GM23338 (cell line): ENCODE data around the gene KCNH6. TPM values are rescaled to one million over a fixed set of nuclear protein-coding genes. Genes with fewer than 3 reads are reported as not detected.

Experiments
- ATAC-seq: fragments of 200-7000 bp; cut with Tn5 transposase; 3 replicates; pipeline ENCODE4 v1.9.1; 2020
- DNase-seq: peaks from one replicate; pipeline ENCODE4 v3.0.0-alpha.2; 2015; ENCODE audit warnings: low spot score
- H2AFZ ChIP-seq: fragments of 200-600 bp; sonication (generic); 2 replicates; pipeline ENCODE4 v1.8.0; 2016; ENCODE audit warnings: antibody characterized with exemption, mild to moderate bottlenecking, moderate library complexity
- H3F3A ChIP-seq: fragments of 200-600 bp; sonication (generic); replicated peaks from 2 replicates; pipeline ENCODE4 v1.8.0; 2017; ENCODE audit warnings: antibody characterized with exemption, mixed run types, low read depth
- H3K27ac ChIP-seq: fragments of 200-600 bp; sonication (generic); 2 replicates; pipeline ENCODE4 v1.6.1; 2016; ENCODE audit warnings: low read depth
- H3K27me3 ChIP-seq: fragments of 200-600 bp; sonication (generic); 2 replicates; pipeline ENCODE4 v1.8.0; 2016; ENCODE audit warnings: mild to moderate bottlenecking, mixed run types, moderate library complexity; ENCODE audit not compliant: insufficient read depth
- H3K36me3 ChIP-seq: fragments of 200-600 bp; sonication (generic); 2 replicates; pipeline ENCODE4 v1.8.0; 2016; ENCODE audit warnings: mild to moderate bottlenecking; ENCODE audit not compliant: insufficient read depth
- H3K4me1 ChIP-seq: fragments of 200-600 bp; sonication (generic); 2 replicates; pipeline ENCODE4 v1.8.0; 2016; ENCODE audit warnings: mild to moderate bottlenecking, moderate library complexity; ENCODE audit not compliant: insufficient read depth
- H3K4me2 ChIP-seq: fragments of 200-600 bp; sonication (generic); 2 replicates; pipeline ENCODE4 v1.7.1; 2017; ENCODE audit warnings: mixed run types
- H3K4me3 ChIP-seq: fragments of 200-600 bp; sonication (generic); 2 replicates; pipeline ENCODE4 v1.6.1; 2016; ENCODE audit warnings: mixed run types
- H3K79me2 ChIP-seq: fragments of 200-600 bp; sonication (generic); replicated peaks from 2 replicates; pipeline ENCODE4 v1.8.0; 2017; ENCODE audit warnings: mild to moderate bottlenecking; ENCODE audit not compliant: insufficient read depth
- H3K9me2 ChIP-seq: fragments of 200-600 bp; sonication (generic); 2 replicates; pipeline ENCODE4 v1.8.0; 2017; ENCODE audit not compliant: insufficient read depth
- H4K20me1 ChIP-seq: fragments of 200-600 bp; sonication (generic); replicated peaks from 2 replicates; pipeline ENCODE4 v1.8.0; 2017; ENCODE audit warnings: mild to moderate bottlenecking; ENCODE audit not compliant: insufficient read depth
- H3K27ac Mint-ChIP-seq: 2 replicates; pipeline ENCODE4 v1.8.0; 2020; ENCODE audit warnings: inconsistent platforms, mild to moderate bottlenecking, moderate library complexity, mixed read lengths
- H3K27me3 Mint-ChIP-seq: 3 replicates; pipeline ENCODE4 v1.8.0; 2022; ENCODE audit warnings: low read depth, mild to moderate bottlenecking, moderate library complexity, mixed read lengths, inconsistent platforms; ENCODE audit not compliant: insufficient read depth, poor library complexity
- H3K36me3 Mint-ChIP-seq: 3 replicates; pipeline ENCODE4 v1.8.0; 2021; ENCODE audit warnings: low read depth, mild to moderate bottlenecking, inconsistent platforms, moderate library complexity, mixed read lengths
- H3K4me1 Mint-ChIP-seq: 3 replicates; pipeline ENCODE4 v1.8.0; 2020; ENCODE audit warnings: mild to moderate bottlenecking, inconsistent platforms, mixed read lengths
- H3K4me3 Mint-ChIP-seq: 3 replicates; pipeline ENCODE4 v1.8.0; 2021; ENCODE audit warnings: moderate library complexity, mild to moderate bottlenecking, inconsistent platforms, mixed read lengths
- H3K9me3 Mint-ChIP-seq: 3 replicates; pipeline ENCODE4 v1.8.0; 2020; ENCODE audit warnings: moderate library complexity, mild to moderate bottlenecking, inconsistent platforms, mixed read lengths
- CREB1 ChIP-seq: fragments of 250-450 bp; sonication (Bioruptor Pico); IDR thresholded peaks from 2 replicates; pipeline ENCODE4 v1.5.0; 2020; ENCODE audit warnings: low read depth, mild to moderate bottlenecking, moderate library complexity
- EZH2 ChIP-seq: fragments of 200-600 bp; sonication (generic); IDR thresholded peaks from one replicate; pipeline ENCODE4 v1.8.0; 2017; ENCODE audit warnings: antibody characterized with exemption, mild to moderate bottlenecking, low read depth; ENCODE audit not compliant: unreplicated experiment
- EZH2phosphoT487 ChIP-seq: fragments of 200-600 bp; sonication (generic); IDR thresholded peaks from one replicate; pipeline ENCODE4 v1.8.1; 2018; ENCODE audit warnings: antibody characterized with exemption; ENCODE audit not compliant: unreplicated experiment
- JUNB ChIP-seq: IDR thresholded peaks from one replicate; pipeline ENCODE4 v1.6.1; 2016; ENCODE audit warnings: antibody characterized with exemption; ENCODE audit not compliant: unreplicated experiment
- NANOG ChIP-seq: IDR thresholded peaks from 2 replicates; pipeline ENCODE4 v1.6.1; 2016; ENCODE audit warnings: antibody characterized with exemption, borderline replicate concordance
- REST ChIP-seq: IDR thresholded peaks from one replicate; pipeline ENCODE4 v1.6.1; 2018; ENCODE audit warnings: antibody characterized with exemption; ENCODE audit not compliant: unreplicated experiment
- STAT1 ChIP-seq: IDR thresholded peaks from one replicate; pipeline ENCODE4 v1.6.1; 2016; ENCODE audit warnings: antibody characterized with exemption; ENCODE audit not compliant: unreplicated experiment
- ZNF114 ChIP-seq: fragments of 250-450 bp; sonication (Bioruptor Pico); IDR thresholded peaks from 2 replicates; pipeline ENCODE4 v1.5.0; 2020; ENCODE audit warnings: mild to moderate bottlenecking, moderate library complexity
- ZNF331 ChIP-seq: fragments of 250-450 bp; sonication (Bioruptor Pico); IDR thresholded peaks from 2 replicates; pipeline ENCODE4 v1.5.0; 2020; ENCODE audit warnings: low read depth, mild to moderate bottlenecking, moderate library complexity
- polyA plus RNA-seq: library from polyadenylated mRNA; unstranded; fragments of >200 nt; fragmentation: Nextera tagmentation; extraction: Ambion mirVana; gene quantifications from 2 replicates; pipeline ENCODE4 v1.2.1, GENCODE V29; 2016
- total RNA-seq: library from RNA; depleted of rRNA; stranded (reverse); fragments of >200 nt; shearing (Covaris generic); gene quantifications from 2 replicates; pipeline ENCODE4 v1.2.3, GENCODE V29; 2014
- TF ChIP-seq, protein P1 (sequence below), 2 experiments: fragments of 200-600 bp in 1 of 2; sonication (generic) in 1 of 2; conservative IDR thresholded peaks; 2 replicates each; pipeline versions ENCODE4 v1.5.1 to v1.6.1; 2016 to 2017; ENCODE audit warnings: antibody characterized with exemption in 2 of 2, low read depth in 2 of 2, mild to moderate bottlenecking in 2 of 2, moderate library complexity in 1 of 2
- TF ChIP-seq, protein P2 (sequence below): fragments of 250-450 bp; sonication (Bioruptor Pico); IDR thresholded peaks from 2 replicates; pipeline ENCODE4 v1.5.0; 2020; ENCODE audit warnings: mild to moderate bottlenecking, moderate library complexity

Gene KCNH6
- total and polyA plus RNA-seq, 2 experiments from 2014 or later: 1.3 to 2.8 TPM

DNA sequence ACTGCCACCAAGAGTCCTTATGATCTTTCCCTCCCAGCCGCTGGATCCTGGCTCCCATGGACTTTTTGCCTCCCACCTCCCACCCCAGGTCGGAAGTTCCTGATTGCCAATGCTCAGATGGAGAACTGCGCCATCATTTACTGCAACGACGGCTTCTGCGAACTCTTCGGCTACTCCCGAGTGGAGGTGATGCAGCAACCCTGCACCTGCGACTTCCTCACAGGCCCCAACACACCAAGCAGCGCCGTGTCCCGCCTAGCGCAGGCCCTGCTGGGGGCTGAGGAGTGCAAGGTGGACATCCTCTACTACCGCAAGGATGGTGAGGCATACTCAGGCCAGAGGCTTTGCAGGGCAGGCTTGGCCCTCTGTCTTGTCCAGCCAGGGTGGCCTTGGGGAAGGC, 893 bp downstream of the KCNH6 start:
- no peaks in the 10 kb centered on the region for H4K20me1 ChIP-seq
- H3K4me3 ChIP-seq: peak overlapping the region; percentile 76
- no peaks in the 10 kb centered on the region for H3K79me2 ChIP-seq
- no peaks in the 10 kb centered on the region for H3K9me3 Mint-ChIP-seq
- no peaks in the 10 kb centered on the region for H3K36me3 ChIP-seq
- no peaks in the 10 kb centered on the region for H3K9me2 ChIP-seq
- no peak overlapping the region for H3K27ac ChIP-seq
- H3K4me1 ChIP-seq: 0 out of 2 replicates have a peak, but pooled peaks cover 4% of the 10 kb centered on the region
- peak overlapping the region; percentile 75 for H3K4me3 Mint-ChIP-seq
- ATAC-seq (no peak), DNase-seq (no peak)
- H2AFZ ChIP-seq: no peak overlapping the region
- no peaks in the 10 kb centered on the region for H3F3A ChIP-seq
- no peak overlapping the region for H3K27ac Mint-ChIP-seq
- TF ChIP-seq ZNF331 (CRISPR knock-in tag): no peak
- no peak for TF ChIP-seq ZNF114 (CRISPR knock-in tag)
- TF ChIP-seq, protein P1, sequence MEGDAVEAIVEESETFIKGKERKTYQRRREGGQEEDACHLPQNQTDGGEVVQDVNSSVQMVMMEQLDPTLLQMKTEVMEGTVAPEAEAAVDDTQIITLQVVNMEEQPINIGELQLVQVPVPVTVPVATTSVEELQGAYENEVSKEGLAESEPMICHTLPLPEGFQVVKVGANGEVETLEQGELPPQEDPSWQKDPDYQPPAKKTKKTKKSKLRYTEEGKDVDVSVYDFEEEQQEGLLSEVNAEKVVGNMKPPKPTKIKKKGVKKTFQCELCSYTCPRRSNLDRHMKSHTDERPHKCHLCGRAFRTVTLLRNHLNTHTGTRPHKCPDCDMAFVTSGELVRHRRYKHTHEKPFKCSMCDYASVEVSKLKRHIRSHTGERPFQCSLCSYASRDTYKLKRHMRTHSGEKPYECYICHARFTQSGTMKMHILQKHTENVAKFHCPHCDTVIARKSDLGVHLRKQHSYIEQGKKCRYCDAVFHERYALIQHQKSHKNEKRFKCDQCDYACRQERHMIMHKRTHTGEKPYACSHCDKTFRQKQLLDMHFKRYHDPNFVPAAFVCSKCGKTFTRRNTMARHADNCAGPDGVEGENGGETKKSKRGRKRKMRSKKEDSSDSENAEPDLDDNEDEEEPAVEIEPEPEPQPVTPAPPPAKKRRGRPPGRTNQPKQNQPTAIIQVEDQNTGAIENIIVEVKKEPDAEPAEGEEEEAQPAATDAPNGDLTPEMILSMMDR (conservative IDR thresholded peaks at IDR 0.05; ENCODE audit: low read depth in 2 of 2): no peak
- TF ChIP-seq STAT1: no peak
- no peak for TF ChIP-seq EZH2
- no peak for TF ChIP-seq REST
- no peak for TF ChIP-seq EZH2phosphoT487
- TF ChIP-seq JUNB: no peak
- no peak for TF ChIP-seq CREB1 (CRISPR knock-in tag)
- no peak for TF ChIP-seq NANOG
- TF ChIP-seq, protein P2, sequence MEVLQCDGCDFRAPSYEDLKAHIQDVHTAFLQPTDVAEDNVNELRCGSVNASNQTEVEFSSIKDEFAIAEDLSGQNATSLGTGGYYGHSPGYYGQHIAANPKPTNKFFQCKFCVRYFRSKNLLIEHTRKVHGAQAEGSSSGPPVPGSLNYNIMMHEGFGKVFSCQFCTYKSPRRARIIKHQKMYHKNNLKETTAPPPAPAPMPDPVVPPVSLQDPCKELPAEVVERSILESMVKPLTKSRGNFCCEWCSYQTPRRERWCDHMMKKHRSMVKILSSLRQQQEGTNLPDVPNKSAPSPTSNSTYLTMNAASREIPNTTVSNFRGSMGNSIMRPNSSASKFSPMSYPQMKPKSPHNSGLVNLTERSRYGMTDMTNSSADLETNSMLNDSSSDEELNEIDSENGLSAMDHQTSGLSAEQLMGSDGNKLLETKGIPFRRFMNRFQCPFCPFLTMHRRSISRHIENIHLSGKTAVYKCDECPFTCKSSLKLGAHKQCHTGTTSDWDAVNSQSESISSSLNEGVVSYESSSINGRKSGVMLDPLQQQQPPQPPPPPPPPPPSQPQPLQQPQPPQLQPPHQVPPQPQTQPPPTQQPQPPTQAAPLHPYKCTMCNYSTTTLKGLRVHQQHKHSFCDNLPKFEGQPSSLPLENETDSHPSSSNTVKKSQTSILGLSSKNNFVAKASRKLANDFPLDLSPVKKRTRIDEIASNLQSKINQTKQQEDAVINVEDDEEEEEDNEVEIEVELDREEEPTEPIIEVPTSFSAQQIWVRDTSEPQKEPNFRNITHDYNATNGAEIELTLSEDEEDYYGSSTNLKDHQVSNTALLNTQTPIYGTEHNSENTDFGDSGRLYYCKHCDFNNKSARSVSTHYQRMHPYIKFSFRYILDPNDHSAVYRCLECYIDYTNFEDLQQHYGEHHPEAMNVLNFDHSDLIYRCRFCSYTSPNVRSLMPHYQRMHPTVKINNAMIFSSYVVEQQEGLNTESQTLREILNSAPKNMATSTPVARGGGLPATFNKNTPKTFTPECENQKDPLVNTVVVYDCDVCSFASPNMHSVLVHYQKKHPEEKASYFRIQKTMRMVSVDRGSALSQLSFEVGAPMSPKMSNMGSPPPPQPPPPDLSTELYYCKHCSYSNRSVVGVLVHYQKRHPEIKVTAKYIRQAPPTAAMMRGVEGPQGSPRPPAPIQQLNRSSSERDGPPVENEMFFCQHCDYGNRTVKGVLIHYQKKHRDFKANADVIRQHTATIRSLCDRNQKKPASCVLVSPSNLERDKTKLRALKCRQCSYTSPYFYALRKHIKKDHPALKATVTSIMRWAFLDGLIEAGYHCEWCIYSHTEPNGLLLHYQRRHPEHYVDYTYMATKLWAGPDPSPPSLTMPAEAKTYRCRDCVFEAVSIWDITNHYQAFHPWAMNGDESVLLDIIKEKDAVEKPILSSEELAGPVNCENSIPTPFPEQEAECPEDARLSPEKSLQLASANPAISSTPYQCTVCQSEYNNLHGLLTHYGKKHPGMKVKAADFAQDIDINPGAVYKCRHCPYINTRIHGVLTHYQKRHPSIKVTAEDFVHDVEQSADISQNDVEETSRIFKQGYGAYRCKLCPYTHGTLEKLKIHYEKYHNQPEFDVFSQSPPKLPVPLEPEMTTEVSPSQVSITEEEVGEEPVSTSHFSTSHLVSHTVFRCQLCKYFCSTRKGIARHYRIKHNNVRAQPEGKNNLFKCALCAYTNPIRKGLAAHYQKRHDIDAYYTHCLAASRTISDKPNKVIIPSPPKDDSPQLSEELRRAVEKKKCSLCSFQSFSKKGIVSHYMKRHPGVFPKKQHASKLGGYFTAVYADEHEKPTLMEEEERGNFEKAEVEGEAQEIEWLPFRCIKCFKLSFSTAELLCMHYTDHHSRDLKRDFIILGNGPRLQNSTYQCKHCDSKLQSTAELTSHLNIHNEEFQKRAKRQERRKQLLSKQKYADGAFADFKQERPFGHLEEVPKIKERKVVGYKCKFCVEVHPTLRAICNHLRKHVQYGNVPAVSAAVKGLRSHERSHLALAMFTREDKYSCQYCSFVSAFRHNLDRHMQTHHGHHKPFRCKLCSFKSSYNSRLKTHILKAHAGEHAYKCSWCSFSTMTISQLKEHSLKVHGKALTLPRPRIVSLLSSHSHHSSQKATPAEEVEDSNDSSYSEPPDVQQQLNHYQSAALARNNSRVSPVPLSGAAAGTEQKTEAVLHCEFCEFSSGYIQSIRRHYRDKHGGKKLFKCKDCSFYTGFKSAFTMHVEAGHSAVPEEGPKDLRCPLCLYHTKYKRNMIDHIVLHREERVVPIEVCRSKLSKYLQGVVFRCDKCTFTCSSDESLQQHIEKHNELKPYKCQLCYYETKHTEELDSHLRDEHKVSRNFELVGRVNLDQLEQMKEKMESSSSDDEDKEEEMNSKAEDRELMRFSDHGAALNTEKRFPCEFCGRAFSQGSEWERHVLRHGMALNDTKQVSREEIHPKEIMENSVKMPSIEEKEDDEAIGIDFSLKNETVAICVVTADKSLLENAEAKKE: no peak
- peaks cover 12% of the 10 kb centered on the region for H3K27me3 Mint-ChIP-seq
- H3K36me3 Mint-ChIP-seq: no peaks in the 10 kb centered on the region
- no peaks in the 10 kb centered on the region for H3K27me3 ChIP-seq
- peaks cover 38% of the 10 kb centered on the region for H3K4me1 Mint-ChIP-seq
- H3K4me2 ChIP-seq: peak overlapping the region; percentile 85
